IMR-90 (cell line): ENCODE measurements around the gene FBXO30. TPM values are rescaled to one million over a fixed set of nuclear protein-coding genes. Genes with fewer than 3 reads are reported as not detected.

Experiments used
- polyA plus RNA-seq, 3 experiments: library from polyadenylated mRNA; depleted of rRNA; stranded (reverse); fragments of >200 nt; gene quantifications; 2 replicates each; pipeline ENCODE4 v1.2.3, GENCODE V29; 2012; ENCODE audit warnings: low replicate concordance in 1 of 3
- total RNA-seq: library from RNA; depleted of rRNA; stranded (reverse); fragments of >200 nt; gene quantifications from 2 replicates; pipeline ENCODE4 v1.2.3, GENCODE V29; 2012; rRNA removed

Gene FBXO30
- total and polyA plus RNA-seq, 2 of the 4 experiments (the other 2 are of a cell fraction): 3.1 to 9.3 TPM

Other genes starting within 250 kb of the FBXO30 start
- gene EPM2A, start 79.3 kb downstream of the FBXO30 start, total RNA-seq: 3.9 and 4.5 TPM in 2 replicates
- 2.1 and 2.4 TPM in 2 replicates for gene EPM2A, start 79.3 kb downstream of the FBXO30 start, polyA plus RNA-seq (2012; rRNA removed)
- gene SHPRH, start 149.6 kb upstream of the FBXO30 start, total RNA-seq: 16.0 and 16.7 TPM in 2 replicates
- 2.8 and 3.8 TPM in 2 replicates for gene SHPRH, start 149.6 kb upstream of the FBXO30 start, polyA plus RNA-seq (2012; rRNA removed)
- gene GRM1, start 214.3 kb upstream of the FBXO30 start, total RNA-seq: not detected in 2 replicates
- gene GRM1, start 214.3 kb upstream of the FBXO30 start, polyA plus RNA-seq (2012; rRNA removed): not detected in 2 replicates